Measurements from ENCODE around the gene METTL26.

The METTL26 gene

GRCh38 chr16:629185-629832, 6.8 kb downstream of the METTL26 start:
- H3K27ac ChIP-seq (ENCODE audit: low read depth, low read length): no peak overlapping the region
- peaks cover 4% of the 10 kb centered on the region for H3K36me3 ChIP-seq (ENCODE audit: control insufficient read depth, insufficient read depth, low read length)
- peaks cover 2% of the 10 kb centered on the region for H3K27me3 ChIP-seq (ENCODE audit: control insufficient read depth, insufficient read depth, low read length)
- H3K4me3 ChIP-seq (ENCODE audit: low read length): no peak overlapping the region
- no peaks in the 10 kb centered on the region for H3K4me1 ChIP-seq (ENCODE audit: control insufficient read depth, insufficient read depth, low read length)
- no peak overlapping the region for H3K9ac ChIP-seq (ENCODE audit: low read length)

DNA sequence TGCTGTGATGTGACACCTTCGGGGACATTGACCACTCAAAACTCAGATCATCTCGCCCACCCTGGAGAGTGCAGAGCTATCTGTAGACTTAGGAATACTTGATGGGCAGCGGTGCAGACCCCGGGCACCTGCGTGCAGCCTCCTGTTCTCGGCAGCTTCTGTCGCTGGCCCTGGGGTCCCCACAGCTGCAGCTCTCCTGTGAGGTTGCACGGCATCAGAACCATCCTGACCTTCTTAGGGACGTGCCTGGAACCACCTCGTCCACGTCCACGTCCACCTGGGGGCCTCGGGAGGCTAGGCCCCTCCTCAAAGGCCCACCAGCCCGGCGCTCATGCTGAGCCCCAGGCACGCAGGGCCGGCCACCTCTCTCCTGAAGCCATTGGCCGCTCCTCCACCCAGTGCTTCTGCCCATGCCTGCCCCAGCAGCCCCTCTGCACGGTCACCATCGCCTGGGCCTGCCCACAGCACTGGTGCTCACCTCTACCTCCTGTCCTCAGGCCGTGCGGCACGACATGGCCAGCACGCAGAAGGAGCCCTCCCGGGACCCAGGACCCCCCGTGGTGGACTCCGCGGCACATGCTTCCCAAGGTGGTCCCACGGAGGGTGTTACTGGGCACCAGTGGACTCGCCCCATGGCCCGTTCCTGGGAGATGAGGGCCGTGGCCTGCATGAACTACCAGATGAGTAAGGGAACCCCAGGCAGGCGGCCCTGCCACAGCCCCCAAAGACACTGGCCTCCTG, 7.6 kb downstream of the METTL26 start:
- Histone ChIP-seq H3K9ac (ENCODE audit: low read length) (no peak overlapping the region), H3K27ac (ENCODE audit: low read depth, low read length) (no peak overlapping the region), H3K27me3 (ENCODE audit: control insufficient read depth, insufficient read depth, low read length) (peaks cover 2% of the 10 kb centered on the region), H3K36me3 (ENCODE audit: control insufficient read depth, insufficient read depth, low read length) (peaks cover 4% of the 10 kb centered on the region), H3K4me1 (ENCODE audit: control insufficient read depth, insufficient read depth, low read length) (no peaks in the 10 kb centered on the region), H3K4me3 (ENCODE audit: low read length) (no peak overlapping the region)

GRCh38 chr16:627454-628239, 8.5 kb downstream of the METTL26 start:
- H3K4me1 ChIP-seq (ENCODE audit: control insufficient read depth, insufficient read depth, low read length): no peaks in the 10 kb centered on the region
- H3K27ac ChIP-seq (ENCODE audit: low read depth, low read length): no peak overlapping the region
- H3K9ac ChIP-seq (ENCODE audit: low read length): no peak overlapping the region
- peaks cover 2% of the 10 kb centered on the region for H3K27me3 ChIP-seq (ENCODE audit: control insufficient read depth, insufficient read depth, low read length)
- peaks cover 4% of the 10 kb centered on the region for H3K36me3 ChIP-seq (ENCODE audit: control insufficient read depth, insufficient read depth, low read length)
- no peak overlapping the region for H3K4me3 ChIP-seq (ENCODE audit: low read length)

- no peaks in the 10 kb centered on the region for H3K27me3 ChIP-seq (ENCODE audit: control insufficient read depth, insufficient read depth, low read length)
- peak overlapping the region; percentile 32 for H3K27ac ChIP-seq (ENCODE audit: low read depth, low read length)
Measured at GRCh38 chr16:626787-627453, 9.2 kb downstream of the METTL26 start.

DNA sequence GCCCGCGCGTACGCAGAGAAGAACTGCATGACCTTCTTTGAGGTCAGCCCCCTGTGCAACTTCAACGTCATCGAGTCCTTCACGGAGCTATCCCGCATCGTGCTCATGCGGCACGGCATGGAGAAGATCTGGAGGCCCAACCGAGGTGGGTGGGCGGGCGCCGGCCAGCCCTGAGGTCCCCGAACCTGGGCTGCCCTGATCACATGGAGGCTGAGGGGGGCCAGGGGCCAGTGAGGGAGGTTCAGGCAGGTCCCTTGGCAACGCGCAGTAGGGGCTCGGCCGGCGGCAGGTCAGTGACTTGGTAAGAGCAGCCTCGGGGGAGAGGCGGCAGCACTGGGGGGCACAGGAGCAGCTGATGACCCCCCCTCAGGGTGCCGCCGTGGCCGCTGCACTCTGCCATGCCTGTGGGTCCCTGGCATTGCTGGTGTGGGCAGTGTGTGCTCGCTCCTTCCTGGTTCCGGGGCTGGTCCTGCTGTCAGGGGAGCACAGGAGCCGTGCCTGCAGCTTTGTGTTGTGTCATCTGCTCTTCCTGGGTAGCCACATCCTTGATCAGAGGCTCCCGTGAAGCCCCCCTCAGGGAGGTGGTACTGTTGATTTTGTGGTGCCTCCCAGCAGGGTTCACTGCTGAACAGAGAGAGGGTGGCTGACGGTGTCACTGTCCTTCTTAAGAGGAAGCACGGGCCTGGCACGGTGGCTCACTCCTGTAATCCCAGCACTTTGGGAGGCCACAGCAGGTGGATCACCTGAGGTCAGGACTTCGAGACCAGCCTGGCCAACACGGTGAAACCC, 9.9 kb downstream of the METTL26 start:
- H3K36me3 ChIP-seq (ENCODE audit: control insufficient read depth, insufficient read depth, low read length): peaks cover 4% of the 10 kb centered on the region
- no peak overlapping the region for H3K9ac ChIP-seq (ENCODE audit: low read length)
- no peak overlapping the region for H3K4me3 ChIP-seq (ENCODE audit: low read length)
- peaks cover 6% of the 10 kb centered on the region for H3K4me1 ChIP-seq (ENCODE audit: control insufficient read depth, insufficient read depth, low read length)
- H3K27me3 ChIP-seq (ENCODE audit: control insufficient read depth, insufficient read depth, low read length): no peaks in the 10 kb centered on the region
- H3K27ac ChIP-seq (ENCODE audit: low read depth, low read length): peak overlapping the region; percentile 31

More at GRCh38 chr16:626787-627453, 9.2 kb downstream of the METTL26 start:
- no peak overlapping the region for H3K9ac ChIP-seq (ENCODE audit: low read length)
- peaks cover 2% of the 10 kb centered on the region for H3K4me1 ChIP-seq (ENCODE audit: control insufficient read depth, insufficient read depth, low read length)
- peaks cover 4% of the 10 kb centered on the region for H3K36me3 ChIP-seq (ENCODE audit: control insufficient read depth, insufficient read depth, low read length)
- no peak overlapping the region for H3K4me3 ChIP-seq (ENCODE audit: low read length)

DNA sequence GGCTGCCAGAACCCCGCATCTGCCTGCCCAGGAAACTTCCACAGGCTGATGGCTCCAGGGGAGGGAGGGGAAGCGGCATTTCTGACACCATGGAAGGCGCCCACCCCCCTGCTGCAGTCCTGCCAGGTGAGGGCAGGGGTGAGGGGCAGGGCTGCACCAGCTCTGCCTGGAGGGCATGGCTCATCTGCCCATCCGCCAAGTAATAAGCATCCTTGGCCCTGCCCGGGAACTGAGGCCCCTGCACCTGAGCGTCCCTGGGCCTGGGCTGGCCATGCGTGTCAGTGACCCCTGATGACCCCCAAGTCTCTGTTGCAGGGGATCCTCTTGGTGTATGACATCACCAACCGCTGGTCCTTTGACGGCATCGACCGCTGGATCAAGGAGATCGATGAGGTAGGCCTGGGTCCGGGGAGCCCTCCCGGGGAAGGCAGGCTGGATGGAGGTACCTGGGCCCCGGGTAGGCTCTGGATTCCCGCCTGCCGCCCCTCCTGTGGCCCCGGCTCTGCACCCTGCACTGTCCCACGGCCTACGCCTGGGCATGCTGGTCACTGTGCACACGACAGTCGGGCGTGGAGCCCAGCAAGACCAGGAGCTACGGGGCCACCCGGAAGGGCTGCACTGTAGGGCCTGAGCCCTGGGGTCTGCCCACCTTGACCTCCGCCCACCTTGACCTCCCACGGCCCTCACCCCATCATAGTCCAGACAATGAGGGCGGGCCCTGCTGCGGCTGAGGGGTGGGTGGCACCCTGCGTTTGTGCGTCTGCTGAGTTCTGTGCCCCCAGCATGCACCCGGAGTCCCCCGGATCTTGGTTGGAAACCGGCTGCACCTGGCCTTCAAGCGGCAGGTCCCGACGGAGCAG, 10.8 kb downstream of the METTL26 start:
- peaks cover 6% of the 10 kb centered on the region for H3K4me1 ChIP-seq (ENCODE audit: control insufficient read depth, insufficient read depth, low read length)
- H3K36me3 ChIP-seq (ENCODE audit: control insufficient read depth, insufficient read depth, low read length): peaks cover 4% of the 10 kb centered on the region
- H3K27ac ChIP-seq (ENCODE audit: low read depth, low read length): no peak overlapping the region
- no peak overlapping the region for H3K9ac ChIP-seq (ENCODE audit: low read length)
- no peak overlapping the region for H3K4me3 ChIP-seq (ENCODE audit: low read length)
- H3K27me3 ChIP-seq (ENCODE audit: control insufficient read depth, insufficient read depth, low read length): no peaks in the 10 kb centered on the region

- no peak overlapping the region for H3K9ac ChIP-seq (ENCODE audit: low read length)
- H3K27ac ChIP-seq (ENCODE audit: low read depth, low read length): no peak overlapping the region
- H3K36me3 ChIP-seq (ENCODE audit: control insufficient read depth, insufficient read depth, low read length): peaks cover 4% of the 10 kb centered on the region
- peaks cover 6% of the 10 kb centered on the region for H3K4me1 ChIP-seq (ENCODE audit: control insufficient read depth, insufficient read depth, low read length)
- H3K27me3 ChIP-seq (ENCODE audit: control insufficient read depth, insufficient read depth, low read length): no peaks in the 10 kb centered on the region
- no peak overlapping the region for H3K4me3 ChIP-seq (ENCODE audit: low read length)
Measured at GRCh38 chr16:624526-625070, 11.5 kb downstream of the METTL26 start.

DNA sequence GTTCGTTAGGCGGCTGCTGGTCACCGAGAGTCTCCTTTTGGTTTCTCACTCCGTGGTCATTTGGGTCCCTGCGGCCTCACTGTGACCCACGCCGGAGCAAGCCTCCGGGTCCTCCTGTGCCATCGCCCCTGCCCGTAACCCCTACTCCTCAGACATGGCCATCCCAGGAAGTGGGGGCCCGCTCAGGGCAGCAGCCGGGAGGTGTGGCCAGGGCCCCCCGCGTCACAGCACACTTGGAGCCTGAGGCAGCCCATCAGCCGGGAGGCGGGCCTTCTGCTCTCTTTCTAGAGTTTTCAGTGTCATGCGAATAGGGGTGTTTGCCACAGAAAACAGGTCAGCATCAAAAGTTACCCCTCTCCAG, 13.2 kb downstream of the METTL26 start:
- H3K27ac ChIP-seq (ENCODE audit: low read depth, low read length): peak overlapping the region; percentile 61
- H3K4me3 ChIP-seq (ENCODE audit: low read length): no peak overlapping the region
- peaks cover 6% of the 10 kb centered on the region for H3K4me1 ChIP-seq (ENCODE audit: control insufficient read depth, insufficient read depth, low read length)
- H3K36me3 ChIP-seq (ENCODE audit: control insufficient read depth, insufficient read depth, low read length): peaks cover 6% of the 10 kb centered on the region
- no peaks in the 10 kb centered on the region for H3K27me3 ChIP-seq (ENCODE audit: control insufficient read depth, insufficient read depth, low read length)
- H3K9ac ChIP-seq (ENCODE audit: low read length): no peak overlapping the region

DNA sequence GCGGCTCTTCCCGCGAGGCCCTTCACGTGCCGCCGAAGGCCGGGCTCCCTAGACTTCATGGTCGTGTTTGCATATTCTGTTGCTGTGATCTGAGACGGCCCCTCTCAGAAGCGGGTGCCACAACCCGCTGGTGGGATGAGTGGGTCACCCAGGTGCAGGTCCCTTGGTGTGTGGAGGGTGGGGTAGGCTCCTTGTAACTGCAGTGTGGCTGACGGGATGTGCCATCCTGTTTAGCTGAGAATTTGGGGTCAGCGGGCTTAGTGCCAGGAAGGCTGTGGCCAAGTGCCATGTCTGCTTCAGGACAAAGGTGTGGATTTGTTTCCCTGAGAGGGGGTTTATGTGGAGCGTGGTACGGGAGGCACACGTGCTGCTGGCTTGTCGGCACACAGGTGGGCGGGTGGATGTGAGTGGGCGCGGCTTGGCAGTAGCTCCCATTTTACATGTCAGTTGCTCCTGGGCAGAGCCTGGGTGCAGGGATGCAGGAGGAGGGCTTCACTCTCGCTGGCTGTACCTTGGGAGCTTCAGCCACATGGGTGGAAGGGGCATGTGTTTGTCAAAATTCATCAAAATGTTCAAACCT, 14.5 kb downstream of the METTL26 start:
- peaks cover 6% of the 10 kb centered on the region for H3K36me3 ChIP-seq (ENCODE audit: control insufficient read depth, insufficient read depth, low read length)
- H3K27ac ChIP-seq (ENCODE audit: low read depth, low read length): no peak overlapping the region

GRCh38 chr16:620700-621525, 15.2 kb downstream of the METTL26 start:
- H3K9ac ChIP-seq (ENCODE audit: low read length): no peak overlapping the region
- H3K4me1 ChIP-seq (ENCODE audit: control insufficient read depth, insufficient read depth, low read length): peaks cover 6% of the 10 kb centered on the region
- H3K27me3 ChIP-seq (ENCODE audit: control insufficient read depth, insufficient read depth, low read length): no peaks in the 10 kb centered on the region
- no peak overlapping the region for H3K4me3 ChIP-seq (ENCODE audit: low read length)
- H3K36me3 ChIP-seq (ENCODE audit: control insufficient read depth, insufficient read depth, low read length): peaks cover 2% of the 10 kb centered on the region
- no peak overlapping the region for H3K27ac ChIP-seq (ENCODE audit: low read depth, low read length)

More for the DNA sequence above, 14.5 kb downstream of the METTL26 start:
- Histone ChIP-seq H3K27me3 (ENCODE audit: control insufficient read depth, insufficient read depth, low read length) (no peaks in the 10 kb centered on the region), H3K4me1 (ENCODE audit: control insufficient read depth, insufficient read depth, low read length) (peaks cover 6% of the 10 kb centered on the region), H3K9ac (ENCODE audit: low read length) (no peak overlapping the region), H3K4me3 (ENCODE audit: low read length) (no peak overlapping the region)
